ENCODE data around the gene ABCF1.
"Not testable (repeated sequence)": the region's sequence is repeated elsewhere in the genome, so short reads cannot be mapped to it uniquely, and the experiment has no call there.

The ABCF1 gene

GRCh38 chr6:30571075-30571761 lies at the start of gene ABCF1:
TSS of gene ABCF1 (plus strand) at chr6:30571442. CDS start at chr6:30571488, 46 bp downstream.
- peak; percentile 91 to 94 for DNase-seq

GRCh38 chr6:30521952-30522351 lies 49.3 kb upstream of the ABCF1 start:
- not testable (repeated sequence) for DNase-seq

- DNase-seq: not testable (repeated sequence)
These were observed 44.8 kb upstream of the ABCF1 start for GRCh38 chr6:30526444-30526843.

GRCh38 chr6:30529349-30529875 lies 41.8 kb upstream of the ABCF1 start:
- not testable (repeated sequence) for DNase-seq

DNA sequence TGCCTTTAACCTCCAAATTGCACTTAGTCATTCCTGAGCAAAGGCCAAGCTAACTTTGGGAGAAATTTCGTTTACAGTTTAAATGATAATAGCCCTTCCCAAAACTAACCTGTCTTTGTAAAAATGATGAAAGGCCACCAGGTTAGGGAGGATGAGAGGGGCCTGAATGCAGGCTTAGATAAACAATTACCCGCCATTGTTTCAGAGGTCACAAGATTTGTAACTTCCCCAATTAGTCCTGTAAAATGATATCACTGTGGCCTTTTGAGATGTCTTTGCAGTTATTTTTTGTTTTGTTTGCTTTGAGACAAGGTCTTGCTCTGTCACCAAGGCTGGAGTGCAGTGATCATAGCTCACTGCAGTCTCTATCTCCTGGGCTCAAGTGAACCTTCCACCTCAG lies 41.2 kb upstream of the ABCF1 start:
- no peak for DNase-seq

- no peak for DNase-seq
These were observed 37.6 kb upstream of the ABCF1 start for GRCh38 chr6:30533460-30534294.

GRCh38 chr6:30537931-30538330 lies 33.3 kb upstream of the ABCF1 start:
- DNase-seq: no peak

GRCh38 chr6:30541515-30542403 lies 29.5 kb upstream of the ABCF1 start:
- DNase-seq: peak; percentile 62 to 63

GRCh38 chr6:30542404-30542725 lies 28.9 kb upstream of the ABCF1 start:
- DNase-seq: no peak

GRCh38 chr6:30542915-30543314 lies 28.3 kb upstream of the ABCF1 start:
- DNase-seq: no peak

DNA sequence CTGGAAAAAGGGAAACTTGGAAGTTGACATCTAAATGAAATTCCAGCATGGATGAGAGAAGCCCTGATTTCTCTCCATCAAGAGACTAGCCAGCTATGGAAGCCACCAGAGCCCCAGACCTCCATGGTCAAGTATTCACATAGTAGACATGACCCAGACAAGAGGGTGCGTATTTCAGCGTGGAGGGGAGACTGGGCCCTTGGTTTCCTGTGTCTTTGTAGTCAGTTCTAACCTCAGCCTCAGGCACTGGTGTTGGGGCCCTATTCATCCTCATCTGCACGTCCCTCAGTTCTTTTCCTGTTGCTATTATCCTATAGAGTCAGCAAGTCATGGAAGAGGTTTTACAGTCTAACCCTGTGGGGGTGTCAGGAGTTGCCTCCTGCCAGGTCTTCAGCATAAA lies 27.4 kb upstream of the ABCF1 start:
- DNase-seq: no peak

- DNase-seq: peak; percentile 24 to 62
These were observed 26.5 kb upstream of the ABCF1 start for GRCh38 chr6:30544666-30545272.

DNA sequence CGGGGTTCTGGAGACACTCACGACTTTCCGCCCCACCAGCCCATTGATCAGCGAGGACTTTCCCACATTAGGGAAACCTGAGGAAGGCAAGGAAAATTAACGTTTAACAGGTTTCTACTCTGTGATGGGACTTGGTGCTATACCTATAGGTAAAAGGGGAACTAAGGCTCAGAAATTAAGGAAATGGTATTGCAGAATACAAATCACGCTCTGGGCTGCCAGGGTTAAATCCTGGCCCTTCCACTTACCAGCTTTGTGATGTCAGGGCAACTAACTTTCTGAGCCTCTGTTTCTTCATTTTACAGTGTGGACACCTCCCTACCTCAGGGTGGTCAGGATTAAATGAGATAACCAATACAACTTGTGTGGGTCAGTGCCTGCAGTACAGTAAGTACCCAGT lies 23.8 kb upstream of the ABCF1 start:
- no peak for DNase-seq

GRCh38 chr6:30548375-30548774 lies 22.9 kb upstream of the ABCF1 start:
- no peak for DNase-seq

DNA sequence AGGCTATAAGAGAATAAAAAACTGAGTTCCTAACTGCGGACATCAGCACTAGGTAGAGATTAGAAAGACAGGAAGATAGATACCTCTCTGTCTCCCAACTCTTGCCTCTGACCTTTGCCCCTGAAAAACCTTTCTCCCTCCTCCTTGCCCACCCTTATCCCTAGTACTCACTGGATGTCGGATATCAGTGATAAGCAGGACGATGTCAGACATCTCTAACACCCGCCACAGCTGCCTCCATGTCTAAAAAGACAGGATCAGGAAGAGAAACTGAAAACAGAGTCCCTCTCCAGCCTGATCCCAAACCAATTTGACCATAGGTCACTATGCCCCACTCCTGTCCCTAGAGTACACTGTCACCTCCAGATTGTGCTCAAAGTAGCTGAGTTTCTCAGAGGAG lies 16.8 kb upstream of the ABCF1 start:
- DNase-seq: no peak

DNA sequence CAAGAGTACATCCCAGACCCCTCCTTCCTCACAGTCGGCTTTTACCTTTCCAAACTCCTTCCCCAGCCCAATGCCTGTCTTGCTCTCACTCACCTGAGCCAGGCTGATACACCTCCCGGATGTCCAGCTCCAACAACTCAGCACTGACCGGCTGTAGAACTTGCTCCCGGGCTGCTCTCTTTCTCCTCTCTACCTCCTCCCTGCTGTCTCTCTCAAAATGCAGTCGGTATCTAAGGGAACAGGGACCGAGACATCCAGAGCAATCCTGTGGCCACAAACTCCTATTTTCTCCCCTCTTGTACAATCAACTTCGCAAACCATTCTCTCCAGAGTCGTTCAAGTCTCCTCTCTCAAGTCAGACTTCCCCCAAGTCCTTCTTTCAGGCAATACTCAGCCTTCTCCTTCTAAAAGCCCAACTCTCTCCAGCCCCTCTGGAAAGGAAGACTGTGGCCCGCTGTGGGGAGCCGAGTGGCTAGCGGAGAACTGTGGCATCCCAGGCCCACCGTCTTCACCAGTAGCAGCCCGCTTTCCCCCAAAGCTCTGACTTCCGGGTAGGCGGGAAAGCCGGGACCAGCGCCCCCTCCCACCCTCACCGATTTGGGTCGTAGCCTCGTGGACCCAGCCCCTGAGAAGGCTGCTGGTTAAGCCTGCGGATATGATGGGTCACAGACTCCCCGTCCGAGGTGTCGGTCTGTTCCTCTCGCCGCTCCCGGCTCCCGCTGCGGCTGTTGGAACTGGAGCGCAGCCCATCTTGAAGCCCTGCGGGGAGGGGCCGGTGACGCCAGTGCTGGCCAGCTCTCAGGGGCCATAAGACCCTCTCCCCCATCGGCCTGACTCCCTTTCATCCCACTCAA lies 16.1 kb upstream of the ABCF1 start:
- no peak for DNase-seq

DNA sequence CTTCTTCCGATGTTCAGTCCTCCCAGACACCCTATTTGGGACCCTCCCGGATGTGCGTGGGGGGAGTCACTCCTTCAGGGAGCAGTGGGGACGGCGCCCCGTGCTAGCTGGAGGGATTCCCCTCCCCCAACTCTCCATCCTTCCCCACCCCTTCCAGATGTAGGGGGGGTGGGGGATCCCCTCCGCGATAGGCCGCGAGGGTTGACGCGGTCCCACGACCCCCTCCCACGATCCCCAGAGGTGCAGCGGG lies 15.5 kb upstream of the ABCF1 start:
- no peak for DNase-seq

DNA sequence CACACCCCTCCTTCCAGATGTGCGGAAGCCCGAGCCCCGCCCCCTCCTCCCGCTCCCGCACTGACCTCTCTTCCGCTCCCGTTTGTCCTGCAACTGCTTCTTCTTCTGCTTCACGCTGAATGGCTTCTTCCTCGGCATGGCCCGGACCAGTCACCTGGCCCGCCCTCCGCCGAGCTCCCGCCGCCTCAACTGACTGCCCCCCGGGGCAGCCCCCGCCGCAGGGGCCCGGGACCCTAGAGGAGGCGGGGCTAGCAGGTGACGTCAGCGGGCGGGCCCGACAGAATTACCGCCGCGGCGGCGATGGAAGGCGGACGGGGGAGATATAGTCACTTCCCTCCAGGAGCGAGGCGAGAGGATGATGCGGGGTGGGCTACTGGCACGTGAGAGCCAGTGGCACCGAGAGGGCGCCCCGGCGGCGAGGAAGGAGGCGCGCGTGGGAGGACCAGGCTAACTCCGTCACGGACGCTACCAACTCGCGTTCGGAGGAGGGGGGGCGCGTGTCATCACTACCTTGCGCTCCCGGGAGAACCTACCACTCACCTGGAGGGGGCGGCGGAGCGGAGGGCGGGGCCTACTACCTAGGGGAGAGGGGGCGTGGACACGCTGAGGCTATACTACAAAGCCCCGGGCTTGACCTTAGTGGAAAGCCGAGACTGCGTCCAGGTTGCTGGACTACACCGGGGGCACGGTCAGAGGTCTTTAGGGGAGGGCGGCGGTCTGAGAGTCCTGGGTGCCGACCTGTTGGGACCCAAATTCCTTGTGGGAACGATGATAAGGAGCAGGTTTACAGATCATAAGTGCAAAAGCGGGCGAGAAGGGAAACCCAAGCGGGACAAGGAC lies 15.0 kb upstream of the ABCF1 start, which contains the start of gene GNL1:
GNL1 (minus strand) TSS at position 424 of the 840 bp plus-strand sequence; CDS start at position 138, 286 bp downstream.
- peak; percentile 72 to 81 for DNase-seq

DNA sequence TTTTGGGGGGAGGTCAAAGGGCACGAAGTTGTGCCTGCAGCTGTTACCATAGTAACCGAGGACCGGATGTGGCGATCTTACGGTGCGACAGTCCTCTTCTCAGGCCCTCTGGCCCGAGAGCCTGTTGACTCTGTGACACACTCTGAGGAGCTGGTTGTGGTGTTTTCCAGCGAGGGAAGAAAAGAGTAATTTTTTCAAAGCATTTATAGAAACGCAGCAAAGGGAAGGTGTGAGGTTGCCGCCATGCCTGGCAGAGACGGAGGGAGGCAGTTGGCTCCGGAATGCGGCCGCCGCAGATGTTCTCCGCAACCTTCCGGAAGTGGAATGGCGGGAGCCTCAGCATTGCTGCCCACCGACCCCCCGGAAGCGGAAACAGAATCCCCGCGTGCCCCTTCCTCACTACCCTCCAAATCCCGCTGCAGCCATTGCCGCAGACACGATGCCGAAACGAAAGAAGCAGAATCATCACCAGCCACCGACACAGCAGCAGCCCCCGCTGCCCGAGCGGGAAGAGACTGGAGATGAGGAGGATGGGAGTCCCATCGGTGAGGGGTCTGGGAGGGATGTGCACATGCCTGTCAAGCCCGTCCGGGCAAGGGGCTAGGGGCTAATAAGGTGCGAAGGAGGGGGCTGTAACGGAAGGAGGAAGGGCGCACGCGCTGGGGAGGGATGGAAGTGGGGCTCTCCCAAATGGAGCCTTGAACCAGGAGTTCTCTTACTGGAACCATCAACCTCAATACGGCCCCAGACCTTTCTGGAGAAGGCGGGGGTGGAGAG lies 14.1 kb upstream of the ABCF1 start, which contains the start of gene PRR3:
PRR3 (plus strand) TSS at position 390 of the 777 bp plus-strand sequence; CDS start at position 440, 50 bp downstream.
- DNase-seq: peak; percentile 82 to 87

DNA sequence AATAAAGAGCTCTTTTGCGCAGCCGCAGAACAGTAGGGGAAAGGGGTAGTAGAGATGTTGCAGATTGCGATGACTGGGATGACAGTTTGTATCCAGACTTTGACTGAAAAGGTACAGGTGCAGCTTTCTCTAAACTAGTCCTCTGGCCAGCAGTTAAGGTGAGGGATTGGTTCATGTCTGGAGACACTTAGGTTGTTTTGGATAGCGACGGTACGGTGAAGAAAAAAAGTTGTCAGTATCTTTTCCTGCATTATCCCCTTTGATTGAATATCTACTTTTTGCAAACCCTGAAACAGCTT lies 13.6 kb upstream of the ABCF1 start:
- DNase-seq: no peak
